ENCODE data around the gene SPTLC2.
"Not testable (repeated sequence)": the region's sequence is repeated elsewhere in the genome, so short reads cannot be mapped to it uniquely, and the experiment has no call there.

Gene SPTLC2

DNA sequence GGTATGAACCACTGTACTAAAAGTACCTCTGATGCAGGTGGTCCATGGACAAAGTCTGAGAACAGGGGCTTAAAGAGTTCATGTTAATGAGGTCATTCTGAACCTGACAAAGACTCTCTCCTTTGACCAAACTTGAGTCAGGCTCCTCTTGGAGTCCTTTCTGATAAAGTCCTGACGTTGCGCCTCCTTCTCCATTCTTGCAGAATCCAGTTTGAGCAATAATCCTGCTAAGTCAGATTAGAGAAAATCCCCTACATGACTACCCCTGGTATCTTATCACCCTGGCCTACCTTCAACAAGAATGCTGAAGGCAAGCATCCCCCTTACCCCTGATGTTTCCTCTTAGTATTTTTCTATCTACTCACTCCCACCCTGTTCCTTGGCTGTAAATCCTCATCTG, 71.9 kb downstream of the SPTLC2 start:
- DNase-seq: no peak

DNA sequence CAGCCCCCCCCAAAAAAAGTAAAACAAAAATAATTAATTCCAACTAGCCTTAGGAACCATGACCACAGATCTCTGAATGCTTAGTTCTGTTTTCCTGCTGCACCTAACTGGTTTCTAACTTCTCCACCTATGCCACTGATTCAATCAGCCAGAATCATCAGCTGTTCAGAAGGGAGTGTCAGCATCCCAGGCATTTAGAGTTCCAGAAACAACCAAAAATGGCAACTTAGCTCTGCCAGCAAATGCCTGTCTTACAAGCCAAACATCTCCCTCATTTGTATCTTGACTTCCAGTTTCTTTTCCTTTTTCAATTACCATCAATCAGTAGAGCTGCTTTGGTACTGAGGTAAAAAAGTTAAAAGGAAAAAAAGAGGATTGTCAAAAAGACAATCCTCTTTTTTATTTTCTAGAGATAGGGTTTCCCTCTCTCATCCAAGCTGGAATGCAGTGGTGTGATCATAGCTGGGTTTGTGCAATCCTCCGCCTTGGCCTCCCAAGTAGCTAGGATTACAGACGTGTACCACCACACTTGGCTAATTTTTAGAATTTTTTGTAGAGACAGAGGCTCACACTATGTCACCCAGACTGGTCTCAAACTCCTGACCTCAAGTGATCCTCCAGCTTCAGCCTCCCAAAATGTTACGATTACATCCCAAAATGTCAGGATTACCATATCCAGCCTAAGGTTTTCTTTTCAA, 72.7 kb downstream of the SPTLC2 start:
- no peak for DNase-seq

DNA sequence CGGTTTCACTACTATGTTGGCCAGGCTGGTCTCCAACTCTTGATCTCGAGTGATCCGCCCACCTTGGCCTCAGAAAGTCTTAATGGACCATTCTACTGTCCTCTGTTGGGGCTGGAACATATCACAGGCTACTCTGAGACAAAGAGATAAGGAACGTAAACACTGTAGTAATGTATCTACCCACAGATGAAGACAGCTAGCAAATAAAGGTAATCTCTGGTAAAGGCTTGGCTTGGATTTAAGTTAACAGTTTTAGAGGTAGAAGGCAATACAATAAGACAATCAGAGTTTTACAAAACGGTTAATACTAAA, 73.2 kb downstream of the SPTLC2 start:
- DNase-seq: no peak

DNA sequence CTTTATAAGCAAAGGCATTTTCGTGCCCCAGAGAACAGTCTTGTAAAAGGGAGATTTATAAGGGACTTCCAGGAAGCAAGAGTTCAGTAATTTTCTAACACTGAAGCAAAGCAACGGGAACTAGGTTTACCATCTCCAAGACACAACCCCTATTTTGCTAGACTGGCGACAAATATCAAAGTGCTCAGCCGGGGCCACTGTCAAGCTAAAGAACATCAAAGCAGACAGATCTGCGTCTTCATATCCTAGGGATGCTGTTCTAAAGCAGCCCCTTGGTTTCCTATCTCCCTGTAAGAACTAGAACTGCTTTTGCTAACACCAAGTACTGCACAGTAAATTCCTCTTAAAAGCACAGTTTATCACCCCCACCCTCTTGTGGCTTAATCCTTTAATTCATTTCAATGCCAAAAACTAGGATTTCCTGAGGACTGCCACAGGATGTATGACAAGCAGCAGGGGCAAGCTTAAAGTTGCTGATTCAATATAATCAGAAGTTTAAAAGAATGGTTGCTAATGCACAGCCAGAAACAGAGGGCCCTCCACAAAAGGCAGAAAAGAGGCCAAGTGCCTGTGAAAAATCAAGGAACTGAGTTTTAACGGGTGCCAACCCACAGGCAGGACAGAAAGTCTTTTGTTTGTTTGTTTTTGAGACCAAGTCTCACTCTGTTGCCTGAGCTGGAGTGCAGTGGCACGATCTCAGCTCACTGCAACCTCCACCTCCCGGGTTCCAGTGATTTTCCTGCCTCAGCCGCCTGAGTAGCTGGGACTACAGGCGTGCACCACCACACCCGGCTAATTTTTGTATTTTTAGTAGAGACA, 73.8 kb downstream of the SPTLC2 start:
- no peak for DNase-seq

DNA sequence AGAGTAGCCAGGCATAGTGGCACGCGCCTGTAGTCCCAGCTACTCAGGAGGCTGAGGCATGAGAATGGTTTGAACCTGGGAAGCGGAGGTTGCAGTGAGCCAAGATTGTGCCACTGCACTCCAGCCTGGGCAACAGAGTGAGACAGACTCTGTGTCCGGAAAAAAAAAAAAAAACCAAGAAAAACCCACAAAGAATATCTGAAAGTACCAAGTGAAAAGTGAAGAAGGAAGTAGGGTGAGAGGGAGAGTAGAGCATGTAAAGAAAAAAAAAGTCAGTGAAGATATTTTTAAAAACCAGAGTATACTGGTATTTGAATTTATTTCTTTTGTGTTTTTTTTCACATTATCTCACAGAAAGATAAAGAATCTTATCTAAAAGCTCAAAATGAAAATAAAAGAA, 74.5 kb downstream of the SPTLC2 start:
- no peak for DNase-seq

DNA sequence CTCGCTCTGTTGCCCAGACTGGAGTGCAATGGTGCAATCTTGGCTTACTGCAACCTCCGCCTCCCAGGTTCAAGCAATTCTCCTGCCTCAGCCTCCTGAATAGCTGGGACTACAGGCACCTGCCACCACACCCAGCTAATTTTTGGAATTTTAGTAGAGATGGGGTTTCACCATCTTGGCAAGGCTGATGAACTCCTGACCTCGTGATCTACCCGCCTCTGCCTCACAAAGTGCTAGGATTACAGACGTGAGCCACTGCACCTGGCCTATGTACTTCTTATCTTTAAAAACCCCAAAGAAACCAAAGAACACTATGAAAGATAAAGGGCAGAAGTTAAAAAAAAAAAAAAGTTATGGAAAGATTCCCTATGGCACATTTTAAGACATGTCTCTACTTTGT, 79.5 kb downstream of the SPTLC2 start:
- not testable (repeated sequence) for DNase-seq

DNA sequence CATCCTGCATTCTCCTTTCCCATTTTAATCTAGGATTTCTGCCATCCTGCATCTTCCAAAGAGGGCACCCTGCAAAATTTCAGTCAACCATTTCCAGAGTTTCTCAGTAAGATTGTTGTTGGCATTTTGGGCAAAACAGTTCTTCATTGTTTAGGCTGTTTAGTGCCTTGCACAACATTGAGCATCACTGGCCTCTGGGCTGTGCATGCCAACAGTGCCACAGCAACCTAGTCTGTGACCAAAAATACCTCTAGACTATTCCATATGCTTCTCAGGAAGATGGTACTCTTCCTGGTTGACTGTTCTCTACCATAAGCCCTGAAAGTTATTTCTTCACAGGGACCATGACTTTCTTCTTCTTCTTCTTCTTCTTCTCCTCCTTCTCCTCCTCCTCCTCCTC, 85.4 kb downstream of the SPTLC2 start:
- DNase-seq: no peak

DNA sequence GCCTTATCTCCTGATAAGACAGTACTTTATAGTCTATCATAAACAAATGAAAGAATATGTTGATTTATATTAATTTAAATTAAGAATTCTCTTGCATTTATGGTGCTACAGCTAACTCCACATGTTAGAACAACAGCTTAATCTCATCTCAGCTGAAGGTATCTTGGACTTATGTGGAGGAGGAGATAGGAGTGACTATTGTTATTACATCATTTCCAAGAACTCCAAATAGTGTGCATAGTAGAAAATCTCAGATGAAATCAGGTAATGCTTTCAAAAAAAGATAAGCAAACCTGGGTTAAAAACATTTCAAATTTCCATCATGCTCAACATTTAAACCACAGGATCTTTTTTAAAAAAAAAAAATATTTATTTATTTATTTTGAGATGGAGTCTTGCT, 86.5 kb downstream of the SPTLC2 start:
- DNase-seq: no peak

DNA sequence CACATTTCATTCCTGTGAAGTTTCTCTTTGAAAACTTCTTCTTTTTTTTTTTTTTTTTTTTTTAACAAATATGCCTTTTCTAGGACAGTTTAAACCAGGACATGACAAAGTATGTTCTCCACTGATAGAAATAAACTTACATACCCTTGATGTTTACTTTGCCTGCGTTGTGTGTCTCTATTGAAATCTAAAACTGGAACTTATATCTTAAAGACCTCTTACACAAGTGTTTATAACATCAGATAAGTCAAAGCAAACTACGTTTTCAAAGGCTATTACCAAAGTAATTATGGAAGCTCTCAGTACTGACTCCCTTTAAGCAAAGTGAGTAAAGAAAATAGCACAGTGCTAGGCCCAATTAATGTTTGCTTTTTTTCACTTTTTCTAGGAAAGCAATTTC, 87.2 kb downstream of the SPTLC2 start:
- DNase-seq: no peak

DNA sequence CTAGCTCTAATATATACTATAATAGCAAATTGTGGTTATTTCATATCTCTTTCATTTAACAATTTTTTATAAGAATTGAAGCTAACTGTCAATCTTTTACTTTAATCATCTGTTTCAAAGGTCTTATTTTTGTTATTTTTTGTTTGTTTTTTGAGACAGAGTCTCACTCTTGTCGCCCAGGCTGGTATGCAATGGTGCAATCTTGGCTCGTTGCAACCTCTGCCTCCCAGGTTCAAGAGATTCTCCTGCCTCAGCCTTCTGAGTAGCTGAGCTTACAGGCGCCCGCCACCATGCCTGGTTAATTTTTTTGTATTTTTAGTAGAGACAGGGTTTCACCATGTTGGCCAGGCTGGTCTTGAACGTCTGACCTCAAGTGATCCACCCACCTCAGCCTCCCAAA, 87.7 kb downstream of the SPTLC2 start:
- DNase-seq: not testable (repeated sequence)

DNA sequence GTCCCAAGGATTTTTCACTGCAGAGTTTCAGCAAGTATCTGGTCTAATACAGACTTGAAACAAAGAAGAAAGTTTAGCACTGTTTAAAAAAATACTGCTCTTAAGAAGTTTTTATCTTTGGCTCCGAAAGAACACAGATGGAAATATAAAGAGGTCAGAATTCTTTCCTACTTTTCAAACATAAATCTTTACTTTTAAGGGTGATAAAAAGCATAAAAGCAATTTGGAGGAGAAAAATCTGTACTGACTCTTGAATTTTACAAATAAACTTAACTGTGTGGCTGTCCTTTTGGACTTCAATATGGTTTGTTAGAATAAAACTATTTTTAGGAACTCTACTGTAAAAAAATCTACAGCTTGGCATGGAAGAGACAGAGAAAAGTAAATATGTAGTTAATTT, 90.2 kb downstream of the SPTLC2 start:
- no peak for DNase-seq

DNA sequence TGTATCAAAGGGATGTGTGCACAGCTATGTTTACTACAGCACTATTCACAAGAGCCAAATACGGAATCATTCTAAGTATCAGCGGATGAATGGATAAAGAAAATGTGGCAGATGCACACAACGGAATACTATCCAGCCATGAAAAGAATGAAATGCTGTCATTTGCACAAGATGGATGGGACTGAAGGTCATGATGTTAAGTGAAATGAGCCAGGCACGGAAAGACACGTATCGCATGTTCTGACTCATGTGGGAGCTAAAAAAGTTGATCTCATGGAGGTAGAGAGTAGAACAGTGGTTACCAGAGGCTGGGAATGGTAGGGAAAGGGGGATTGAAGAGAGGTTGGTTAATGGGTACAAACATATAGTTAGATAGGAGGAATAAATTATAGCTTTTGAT, 91.9 kb downstream of the SPTLC2 start:
- no peak for DNase-seq

DNA sequence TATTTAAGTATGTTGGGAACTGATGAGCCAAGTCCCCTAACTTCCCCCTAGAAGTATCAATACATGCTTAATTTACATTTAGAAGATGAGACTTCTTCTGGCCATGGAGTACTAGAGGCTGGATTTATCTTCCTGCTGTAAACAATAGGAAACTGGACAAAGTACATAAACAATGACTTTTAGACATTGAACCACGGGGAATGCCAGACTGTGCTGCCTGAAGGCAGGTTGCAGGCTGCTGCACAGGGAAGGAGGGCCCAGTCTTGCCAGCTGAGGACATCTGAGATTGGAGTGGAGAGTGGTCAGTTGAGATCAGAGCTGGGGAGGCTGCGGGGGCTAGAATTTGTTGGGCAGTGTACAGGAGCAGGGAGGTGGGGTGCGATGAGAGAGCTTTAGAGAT, 93.3 kb downstream of the SPTLC2 start:
- no peak for DNase-seq

DNA sequence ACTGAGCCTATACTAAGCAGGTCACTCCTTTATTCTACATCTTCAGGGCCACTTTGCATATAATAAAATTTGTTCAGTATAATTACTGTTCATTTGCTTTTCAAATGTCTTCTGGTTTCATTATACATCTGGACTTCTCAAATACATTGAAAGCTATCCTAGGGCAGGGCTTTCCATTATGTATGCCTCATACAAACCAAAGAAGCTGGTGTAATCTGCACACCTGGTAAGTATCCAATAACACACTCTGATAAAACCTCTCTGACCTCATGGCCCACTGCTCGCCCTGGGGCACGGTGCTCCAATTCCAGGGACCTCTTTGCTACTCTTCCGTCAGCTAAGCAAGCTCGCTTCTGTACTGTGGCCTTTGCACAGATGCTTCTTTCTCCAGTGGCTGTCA, 95.9 kb downstream of the SPTLC2 start:
- no peak for DNase-seq

DNA sequence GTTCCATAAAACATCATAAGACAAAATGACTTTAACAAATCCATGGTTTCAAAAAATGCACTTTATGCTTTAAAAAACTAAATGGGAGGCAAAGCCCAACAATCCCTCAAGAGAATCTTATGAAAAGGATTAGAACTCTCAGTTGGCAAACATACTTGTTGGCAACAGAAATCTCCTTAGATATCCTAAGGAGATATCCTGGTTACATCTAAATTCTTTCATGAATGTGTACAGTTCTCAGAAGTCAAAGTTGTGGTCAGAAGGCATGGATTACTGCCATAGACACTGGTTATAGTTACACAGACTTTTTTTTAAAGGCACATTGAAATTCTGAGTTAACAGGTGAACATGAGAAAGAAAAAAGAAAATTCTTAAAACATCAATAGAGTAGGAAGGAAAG, 100.3 kb downstream of the SPTLC2 start:
- no peak for DNase-seq

DNA sequence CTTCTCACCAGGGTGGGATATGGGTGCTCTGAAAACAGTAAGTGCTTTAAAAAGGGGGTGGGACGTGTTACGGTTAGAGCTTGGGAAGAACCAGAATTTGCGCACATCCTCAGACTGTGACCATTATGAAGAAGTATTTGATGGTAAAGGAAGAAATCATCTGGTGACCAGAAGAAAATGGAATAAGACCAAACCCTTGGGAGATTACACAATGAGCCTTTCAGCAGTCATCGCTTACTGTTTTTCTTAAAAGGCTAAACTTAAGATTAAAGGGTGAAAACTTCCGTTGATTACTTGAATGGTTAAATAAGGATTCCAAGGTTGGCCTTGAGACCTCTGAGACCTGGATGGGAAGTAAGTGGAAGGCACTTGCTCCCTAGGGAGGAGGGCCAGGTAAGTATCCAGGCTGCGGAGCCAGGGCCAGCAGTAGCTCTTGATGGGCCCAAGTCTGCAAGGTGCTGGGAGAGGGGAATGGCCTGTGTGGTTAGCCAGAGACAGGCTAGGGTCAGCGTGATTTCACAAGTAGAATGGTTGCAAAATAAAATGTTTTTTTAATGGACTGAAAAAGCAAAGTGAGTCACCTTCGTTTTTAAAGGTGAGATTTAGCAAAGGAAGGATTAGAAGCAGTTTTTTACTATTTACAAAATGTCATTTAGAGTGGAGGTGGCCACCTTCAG, 104.8 kb downstream of the SPTLC2 start:
- DNase-seq: no peak

DNA sequence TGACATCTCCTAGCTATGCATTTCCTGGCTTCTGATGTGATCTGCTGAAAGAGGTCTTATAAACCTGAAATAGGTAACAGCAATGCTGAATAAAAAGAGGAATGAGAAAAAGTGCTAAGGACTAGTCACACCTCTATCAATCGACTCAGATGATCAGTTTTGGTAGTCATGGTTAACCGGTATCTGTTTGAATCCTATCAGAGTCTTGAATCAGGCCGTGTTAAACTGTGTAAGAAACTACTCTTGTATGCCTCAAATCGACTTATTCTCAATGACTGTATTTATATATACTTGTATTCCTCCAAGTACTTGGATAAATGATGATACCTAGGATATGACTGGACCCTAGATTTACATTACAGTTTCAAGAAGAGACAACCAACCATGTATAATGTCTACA, 107.1 kb downstream of the SPTLC2 start:
- no peak for DNase-seq

DNA sequence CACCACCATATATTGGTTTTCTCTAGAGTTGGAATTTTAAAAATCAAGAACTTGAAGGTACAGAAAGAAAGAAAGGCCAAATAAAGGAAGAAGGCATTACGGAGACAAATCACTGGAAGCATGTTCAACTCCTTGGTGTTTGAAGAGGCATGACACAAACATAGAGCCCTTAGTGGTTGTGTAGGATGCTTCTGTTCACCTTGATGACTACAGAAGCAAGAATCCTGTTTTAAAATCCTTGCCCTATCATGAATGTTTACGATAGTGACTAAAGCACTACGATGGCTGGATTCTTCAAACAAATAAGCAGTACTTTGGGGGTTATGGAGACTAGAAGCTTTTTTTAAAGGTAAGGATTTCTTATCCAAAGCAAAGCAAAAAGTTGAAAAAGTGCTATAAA, 107.6 kb downstream of the SPTLC2 start:
- no peak for DNase-seq

DNA sequence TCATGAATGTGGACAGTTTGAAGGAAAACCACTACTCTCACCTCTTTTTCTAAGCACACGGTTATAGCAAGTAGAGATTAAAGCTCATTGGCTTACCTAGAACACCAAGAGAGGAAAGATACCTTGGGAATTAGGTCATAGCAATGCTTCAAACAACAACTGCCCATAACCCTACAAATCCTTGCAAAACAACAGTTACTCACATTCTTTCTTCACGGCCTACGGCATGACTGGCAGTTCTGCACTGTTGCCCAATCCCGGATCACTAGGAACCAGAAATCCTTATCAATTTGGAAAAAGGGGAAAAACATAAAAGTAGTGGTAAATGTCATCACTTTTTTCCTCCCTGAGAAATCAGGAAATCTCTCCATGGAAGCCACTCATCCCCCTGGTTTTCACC, 108.2 kb downstream of the SPTLC2 start:
- DNase-seq: no peak

DNA sequence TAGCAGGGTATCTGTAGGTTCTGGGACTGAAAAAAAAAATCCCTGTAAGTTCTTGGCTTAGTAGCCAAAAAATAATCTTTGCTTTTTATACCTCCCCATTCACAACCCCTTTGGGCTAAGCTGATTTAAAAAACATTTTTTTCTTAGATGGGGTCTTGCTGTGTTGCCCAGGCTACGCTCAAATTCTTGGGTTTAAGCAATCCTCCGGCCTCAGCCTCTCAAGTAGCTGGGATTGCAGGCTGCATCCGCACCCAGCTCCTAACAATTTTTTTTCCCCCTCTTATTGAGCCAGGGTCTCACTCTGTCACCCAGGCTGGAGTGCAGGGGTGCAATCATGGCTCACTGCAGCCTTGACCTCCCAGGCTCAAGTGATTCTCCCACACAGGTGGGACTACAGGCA, 108.7 kb downstream of the SPTLC2 start:
- no peak for DNase-seq

DNA sequence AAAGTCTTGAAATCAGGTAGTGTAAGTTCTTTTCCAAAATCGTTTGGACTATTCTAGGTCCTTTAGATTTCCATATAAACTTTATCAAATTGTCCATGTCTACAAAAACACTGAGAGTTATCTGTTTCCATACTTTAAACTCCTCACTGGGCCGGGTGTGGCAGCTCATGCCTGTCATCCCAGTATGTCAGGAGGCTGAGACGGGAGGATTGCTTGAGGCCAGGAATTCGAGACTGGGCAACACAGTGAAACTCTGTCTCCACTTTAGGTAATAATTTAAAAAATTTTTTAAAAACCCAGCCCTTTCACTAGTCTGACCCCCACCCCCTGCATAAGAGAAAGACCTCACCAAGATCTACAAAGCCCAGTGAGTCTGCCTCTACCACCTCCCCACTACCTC, 111.4 kb downstream of the SPTLC2 start:
- no peak for DNase-seq

DNA sequence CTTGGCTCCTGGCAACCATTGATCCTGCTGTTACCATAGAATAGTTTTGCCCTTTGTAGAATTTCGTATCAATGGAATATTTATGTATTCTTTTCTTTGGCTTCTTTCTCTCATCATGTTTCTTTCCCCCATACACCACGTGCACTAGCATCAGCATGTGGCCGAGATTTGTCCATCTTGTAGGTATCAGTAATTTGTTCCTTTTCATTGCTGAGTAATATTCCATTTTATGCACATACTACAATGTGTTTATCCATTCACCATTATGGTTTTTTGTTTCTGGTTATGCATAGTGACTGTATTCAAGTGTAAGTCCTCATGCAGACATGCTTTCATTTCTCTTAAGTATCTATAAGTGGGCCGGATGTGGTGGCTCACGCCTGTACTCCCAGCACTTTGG, 113.3 kb downstream of the SPTLC2 start:
- DNase-seq: no peak

DNA sequence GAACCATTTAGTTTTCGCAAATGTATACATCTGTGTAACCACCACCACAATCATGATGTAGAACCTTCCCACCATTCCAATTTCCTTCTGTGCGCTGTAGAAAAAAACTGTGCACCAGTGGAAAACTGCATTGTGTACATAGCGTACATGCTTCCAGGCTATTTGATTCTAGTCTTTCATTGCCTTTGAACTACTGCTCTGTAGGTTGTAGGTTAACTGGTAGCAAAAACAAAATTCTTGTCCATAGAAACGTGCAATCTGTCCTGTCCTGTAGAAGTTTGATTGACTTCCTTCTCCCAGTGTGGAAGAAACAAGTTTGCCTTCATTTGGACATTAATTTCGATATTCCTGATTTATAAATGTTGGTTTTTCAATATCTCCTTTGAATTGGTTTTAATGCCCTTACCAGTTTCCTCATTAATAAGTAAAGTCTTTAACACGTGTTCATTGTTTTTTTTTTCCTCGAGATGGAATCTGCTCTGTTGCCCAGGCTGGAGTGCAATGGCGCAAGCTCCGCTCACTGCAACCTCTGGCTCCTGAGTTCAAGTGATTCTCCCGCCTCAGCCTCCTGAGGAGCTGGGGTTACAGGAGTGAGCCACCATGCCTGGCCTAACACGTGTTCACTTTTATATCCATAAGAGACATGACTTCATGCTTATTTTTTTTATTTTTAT, 114.2 kb downstream of the SPTLC2 start:
- no peak for DNase-seq

Data from activated CD4-positive, alpha-beta T cell treated with anti-CD3 and anti-CD28 coated beads, Interleukin-2, amount 50 U/mL, for 48 hours (primary cell).